ENCODE measurements around the gene MTHFD2L.
"Not testable (repeated sequence)": the region's sequence is repeated elsewhere in the genome, so short reads cannot be mapped to it uniquely, and the experiment has no call there.

MTHFD2L gene

DNA sequence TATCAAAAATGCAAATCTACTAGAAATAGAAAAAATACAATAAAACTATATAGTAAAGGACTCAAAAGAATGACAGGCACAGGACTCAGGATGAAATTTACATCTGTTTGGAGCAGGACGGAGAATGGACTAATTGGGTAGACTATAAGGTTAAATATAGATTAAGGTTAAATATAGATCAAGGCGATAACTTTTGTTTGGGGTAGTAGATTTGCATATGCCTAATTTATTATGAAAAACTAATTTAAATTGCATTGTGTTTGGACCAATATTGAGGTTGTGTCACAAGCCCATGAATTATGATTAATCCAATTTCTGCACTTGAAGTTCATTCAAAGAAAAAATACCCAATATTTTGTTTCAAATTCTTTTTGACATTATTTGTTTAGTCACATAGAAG lies 31.0 kb downstream of the MTHFD2L start:
- no peak for DNase-seq
- no peak for TF ChIP-seq GATA1 (IDR thresholded peaks at IDR 0.05; ENCODE audit: low read depth, low read length)
- TF ChIP-seq POLR2A (IDR thresholded peaks at IDR 0.05; ENCODE audit: low read length), result no peak

GRCh38 chr4:74189331-74190043 lies 31.6 kb downstream of the MTHFD2L start:
- peak; percentile 63 to 79 for DNase-seq
- TF ChIP-seq POLR2A (IDR thresholded peaks at IDR 0.05; ENCODE audit: low read length) (no peak), GATA1 (IDR thresholded peaks at IDR 0.05; ENCODE audit: low read depth, low read length) (no peak)

GRCh38 chr4:74190332-74190731 lies 32.4 kb downstream of the MTHFD2L start:
- no peak for DNase-seq
- no peak for TF ChIP-seq POLR2A (IDR thresholded peaks at IDR 0.05; ENCODE audit: low read length)

DNA sequence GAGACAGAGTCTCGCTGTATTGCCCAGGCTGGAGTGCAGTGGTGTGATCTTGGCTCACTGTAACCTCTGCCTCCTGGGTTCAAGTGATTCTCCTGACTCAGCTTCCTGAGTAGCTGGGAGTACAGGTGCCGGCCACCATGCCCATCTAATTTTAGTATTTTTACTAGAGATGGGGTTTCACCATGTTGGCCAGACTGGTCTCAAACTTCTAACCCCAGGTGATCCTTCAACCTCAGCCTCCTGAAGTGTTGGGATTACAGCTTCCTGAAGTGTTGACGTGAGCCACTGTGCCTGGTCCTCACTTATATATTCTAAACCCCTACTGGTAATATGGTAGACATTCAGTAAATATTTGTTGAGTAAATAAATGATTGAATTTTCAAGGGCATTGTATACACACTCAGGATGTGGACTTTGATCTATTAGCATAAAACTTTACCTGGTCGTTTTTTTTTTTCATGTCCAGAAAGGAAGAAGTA lies 33.0 kb downstream of the MTHFD2L start:
- TF ChIP-seq GATA1 (IDR thresholded peaks at IDR 0.05; ENCODE audit: low read depth, low read length) (no peak), POLR2A (IDR thresholded peaks at IDR 0.05; ENCODE audit: low read length) (no peak)
- DNase-seq, result no peak

- no peak for DNase-seq
- no peak for TF ChIP-seq GATA1 (IDR thresholded peaks at IDR 0.05; ENCODE audit: low read depth, low read length)
- TF ChIP-seq POLR2A (IDR thresholded peaks at IDR 0.05; ENCODE audit: low read length), result no peak
Observed at GRCh38 chr4:74197080-74197479, 39.2 kb downstream of the MTHFD2L start.

DNA sequence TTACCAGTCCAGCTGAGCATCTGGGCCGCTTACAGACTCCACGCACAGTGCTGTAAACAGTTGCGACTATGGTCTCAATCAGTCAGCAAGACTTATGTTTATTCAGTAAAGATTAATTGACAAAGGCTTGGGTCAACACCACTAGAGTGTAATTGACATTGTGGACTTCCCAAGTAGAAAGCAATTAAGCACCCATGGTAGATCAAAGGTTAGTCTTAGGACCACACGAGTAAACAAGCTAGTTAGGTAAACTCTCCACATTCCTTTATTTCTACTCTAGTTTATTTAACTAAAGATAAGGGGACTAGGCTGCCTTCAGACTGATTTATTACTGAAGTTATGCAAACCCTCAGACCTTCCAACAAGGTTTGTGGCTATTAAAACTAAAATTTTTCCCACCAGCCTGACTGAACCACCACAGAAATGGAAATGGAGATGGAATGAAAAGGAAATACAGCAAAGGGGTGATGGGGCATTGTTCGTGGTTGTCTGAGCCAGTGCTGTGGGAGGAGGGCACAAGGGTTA lies 44.2 kb downstream of the MTHFD2L start:
- no peak for TF ChIP-seq POLR2A (IDR thresholded peaks at IDR 0.05; ENCODE audit: low read length)
- TF ChIP-seq GATA1 (IDR thresholded peaks at IDR 0.05; ENCODE audit: low read depth, low read length), result no peak
- DNase-seq, result no peak

GRCh38 chr4:74203467-74203866 lies 45.5 kb downstream of the MTHFD2L start:
- TF ChIP-seq GATA1 (IDR thresholded peaks at IDR 0.05; ENCODE audit: low read depth, low read length) (no peak), POLR2A (IDR thresholded peaks at IDR 0.05; ENCODE audit: low read length) (no peak)
- DNase-seq, result no peak

DNA sequence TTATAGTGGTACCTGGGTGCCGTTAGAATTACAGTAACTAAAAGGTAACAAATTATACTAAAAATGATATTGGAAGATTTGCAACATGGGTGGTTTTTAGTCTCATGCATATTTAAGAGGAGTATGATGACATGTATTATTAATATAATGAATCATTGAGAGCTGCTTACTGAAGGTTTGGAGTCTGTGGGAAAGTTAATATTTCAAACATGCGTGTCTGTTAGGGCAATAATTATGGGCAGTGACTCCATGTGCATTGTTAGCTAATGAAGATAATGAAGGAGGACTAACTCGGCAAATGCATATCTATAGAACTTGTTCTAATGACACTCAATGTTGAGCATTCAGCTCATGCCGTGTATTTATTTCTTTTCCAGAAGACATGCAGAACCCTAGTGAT lies 47.1 kb downstream of the MTHFD2L start:
- TF ChIP-seq GATA1 (IDR thresholded peaks at IDR 0.05; ENCODE audit: low read depth, low read length) (no peak), POLR2A (IDR thresholded peaks at IDR 0.05; ENCODE audit: low read length) (no peak)
- DNase-seq, result no peak

- TF ChIP-seq GATA1 (IDR thresholded peaks at IDR 0.05; ENCODE audit: low read depth, low read length) (no peak), POLR2A (IDR thresholded peaks at IDR 0.05; ENCODE audit: low read length) (no peak)
- no peak for DNase-seq
Observed at GRCh38 chr4:74205559-74205958, 47.6 kb downstream of the MTHFD2L start.

- no peak for TF ChIP-seq POLR2A (IDR thresholded peaks at IDR 0.05; ENCODE audit: low read length)
- TF ChIP-seq GATA1 (IDR thresholded peaks at IDR 0.05; ENCODE audit: low read depth, low read length), result no peak
- DNase-seq, result peak; percentile 29 to 63
Observed at GRCh38 chr4:74206088-74206825, 48.3 kb downstream of the MTHFD2L start.

GRCh38 chr4:74214457-74215159 lies 56.7 kb downstream of the MTHFD2L start:
- not testable (repeated sequence) for DNase-seq

GRCh38 chr4:74215236-74215635 lies 57.3 kb downstream of the MTHFD2L start:
- DNase-seq, result not testable (repeated sequence)

DNA sequence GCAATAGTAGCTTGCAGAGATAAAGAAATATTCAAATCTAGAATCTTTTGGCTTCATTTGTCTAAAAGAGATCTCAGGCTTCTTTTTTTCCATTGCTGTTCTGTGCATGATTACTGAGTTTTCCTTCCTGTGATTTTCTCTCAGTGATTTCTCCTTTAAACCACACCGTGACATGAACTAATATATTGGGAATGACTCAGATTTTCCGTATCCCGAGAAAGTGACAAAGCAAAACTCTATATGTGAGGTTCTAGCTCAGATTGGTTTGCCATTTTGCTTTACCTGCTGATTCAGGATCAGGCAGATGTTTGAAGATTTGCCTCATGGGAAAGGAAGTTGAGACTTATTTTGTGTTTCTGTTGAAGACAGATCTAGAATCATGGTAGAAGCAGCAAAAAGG lies 59.4 kb downstream of the MTHFD2L start:
- TF ChIP-seq POLR2A (IDR thresholded peaks at IDR 0.05; ENCODE audit: low read length), result no peak
- TF ChIP-seq GATA1 (IDR thresholded peaks at IDR 0.05; ENCODE audit: low read depth, low read length), result no peak
- DNase-seq, result no peak

DNA sequence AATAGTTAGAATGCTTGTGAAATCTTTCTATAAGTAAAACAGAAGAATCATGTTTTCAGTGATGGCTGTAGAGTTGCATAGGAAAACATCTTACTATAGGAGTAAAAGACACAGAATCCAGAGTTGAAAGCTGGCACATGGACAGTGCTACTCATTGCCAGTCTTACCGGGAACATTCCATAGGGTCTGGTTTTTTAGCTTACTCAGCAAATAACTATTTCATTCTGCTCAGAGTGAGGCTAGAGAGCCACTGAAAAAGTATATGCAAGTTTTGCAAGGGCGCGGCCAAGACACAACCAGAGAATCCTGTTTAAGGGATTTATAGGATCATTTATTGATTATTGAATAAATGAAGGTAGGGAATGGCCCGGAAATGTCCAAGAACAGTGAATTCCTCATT lies 60.3 kb downstream of the MTHFD2L start:
- TF ChIP-seq GATA1 (IDR thresholded peaks at IDR 0.05; ENCODE audit: low read depth, low read length), result no peak
- no peak for TF ChIP-seq POLR2A (IDR thresholded peaks at IDR 0.05; ENCODE audit: low read length)
- no peak for DNase-seq
